HFF-Myc (cell line): ENCODE measurements around the gene ZNF341.
A peak's percentile ranks its signal among the peaks of the same experiment; 100 is the strongest.

Experiments
- DNase-seq: peaks from one replicate; pipeline ENCODE4 v3.0.0-alpha.2; 2011; ENCODE audit warnings: low read depth; ENCODE audit errors: extremely low read depth
- H3K4me3 ChIP-seq: replicated peaks from 2 replicates; pipeline ENCODE4 v1.5.1; 2011; ENCODE audit warnings: low read depth, mild to moderate bottlenecking, control low read depth, low read length
- CTCF ChIP-seq: IDR thresholded peaks from 2 replicates; pipeline ENCODE4 v1.5.1; 2012; ENCODE audit warnings: mild to moderate bottlenecking, low read depth, low read length, control low read depth; ENCODE audit errors: missing control alignments

Gene ZNF341

GRCh38 chr20:33788351-33789049, 56.7 kb downstream of the ZNF341 start:
- no peak for DNase-seq
- no peak for TF ChIP-seq CTCF
- H3K4me3 ChIP-seq = no peak overlapping the region

DNA sequence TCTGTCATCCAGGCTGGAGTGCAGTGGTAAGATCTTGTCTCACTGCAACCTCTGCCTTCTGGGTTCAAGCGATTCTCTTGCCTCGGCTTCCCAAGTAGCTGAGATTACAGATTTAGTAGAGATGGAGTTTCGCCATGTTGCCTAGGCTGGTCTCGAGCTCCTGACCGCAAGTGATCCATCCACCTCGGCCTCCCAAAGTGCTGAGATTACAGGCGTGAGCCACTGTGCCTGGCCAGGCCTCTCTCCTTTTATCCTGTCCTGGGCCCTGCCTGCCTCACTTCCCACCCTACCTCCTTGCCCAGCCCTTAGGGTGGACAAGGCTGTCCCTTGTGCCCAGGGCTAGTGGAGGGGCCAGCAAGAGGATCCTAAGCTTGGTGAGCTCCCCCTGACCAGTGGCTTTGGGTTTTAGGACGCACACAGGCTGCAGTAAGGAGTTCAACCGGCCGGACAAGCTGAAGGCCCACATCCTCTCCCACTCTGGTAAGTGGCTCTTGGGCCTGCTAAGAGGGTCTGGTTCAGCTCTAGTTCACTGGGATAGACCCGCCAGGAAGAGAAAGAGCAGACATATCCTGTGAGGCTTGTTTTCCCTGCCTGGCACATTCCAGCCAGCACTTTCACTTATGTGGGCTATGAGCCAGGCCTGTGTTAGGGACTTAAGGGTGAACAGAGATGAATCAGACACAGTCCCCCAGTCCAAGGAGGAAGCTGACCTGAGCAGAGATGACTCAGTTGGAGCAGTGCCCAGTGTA, 57.5 kb downstream of the ZNF341 start:
- TF ChIP-seq CTCF = no peak
- H3K4me3 ChIP-seq = no peak overlapping the region
- peak; percentile 83 for DNase-seq

- DNase-seq = no peak
- TF ChIP-seq CTCF = no peak
Measured at GRCh38 chr20:33789858-33790182, 58.0 kb downstream of the ZNF341 start.

GRCh38 chr20:33790566-33790965, 58.8 kb downstream of the ZNF341 start:
- no peak overlapping the region for H3K4me3 ChIP-seq
- DNase-seq = no peak
- no peak for TF ChIP-seq CTCF

More at GRCh38 chr20:33789858-33790182, 58.0 kb downstream of the ZNF341 start:
- H3K4me3 ChIP-seq = no peak overlapping the region

- no peak for TF ChIP-seq CTCF
- no peak overlapping the region for H3K4me3 ChIP-seq
- DNase-seq = no peak
Measured at GRCh38 chr20:33791021-33791420, 59.2 kb downstream of the ZNF341 start.

- no peak for TF ChIP-seq CTCF
- no peak for DNase-seq
- H3K4me3 ChIP-seq = no peak overlapping the region
Measured at GRCh38 chr20:33791540-33791939, 59.7 kb downstream of the ZNF341 start.
